ENCODE data around the gene ZIC2. TPM values are rescaled to one million over a fixed set of nuclear protein-coding genes. Genes with fewer than 3 reads are reported as not detected.

ZIC2 gene
- total RNA-seq, 1 donor from 2014 or later: not detected

GRCh38 chr13:99973163-99973807, 8.3 kb upstream of the ZIC2 start:
- intact Hi-C loops (cut with micrococcal nuclease): no loop called here

GRCh38 chr13:99973808-99974185, 7.8 kb upstream of the ZIC2 start:
- intact Hi-C loops (cut with micrococcal nuclease): loop anchor here (2.0 kb wide), 1 partner anchor 17 kb away; no protein-coding TSS in a partner anchor

DNA sequence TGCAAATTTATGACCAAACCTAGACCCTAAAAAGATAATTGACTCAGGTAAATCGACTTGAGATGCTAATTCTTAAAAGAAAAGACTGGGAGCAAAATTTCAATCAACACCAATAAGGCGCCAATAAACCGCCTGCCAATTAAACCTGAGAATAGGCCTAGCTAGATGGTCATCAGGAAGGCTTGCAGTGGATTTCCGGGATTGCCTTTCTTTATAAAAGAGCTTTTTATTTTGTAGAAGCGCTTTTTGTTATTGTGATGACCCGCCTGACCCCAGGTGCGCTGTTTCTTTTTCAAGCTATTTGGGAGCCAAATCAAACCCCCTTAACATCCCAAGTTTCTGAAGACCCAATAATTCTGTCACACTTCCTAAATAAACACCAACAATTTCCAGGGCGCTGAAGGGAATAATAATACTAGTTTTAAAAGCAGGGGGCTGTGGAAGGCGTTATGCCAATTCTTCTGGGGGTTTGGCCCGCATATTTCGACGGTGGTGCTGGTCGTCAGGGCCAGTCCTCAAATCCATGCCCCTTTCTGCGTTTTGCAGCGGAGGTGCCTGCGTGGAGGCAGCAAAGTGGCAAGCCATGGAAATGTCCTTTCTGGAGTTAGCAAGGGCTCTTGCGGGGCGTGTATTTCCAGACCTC, 7.2 kb upstream of the ZIC2 start:
- intact Hi-C loops (cut with micrococcal nuclease): loop anchor here (2.0 kb wide), 1 partner anchor 18 kb away; no protein-coding TSS in a partner anchor

- intact Hi-C loops (cut with micrococcal nuclease): loop anchor here (2.0 kb wide), 1 partner anchor 18 kb away; no protein-coding TSS in a partner anchor
Observed at GRCh38 chr13:99974939-99975561, 6.5 kb upstream of the ZIC2 start.

- intact Hi-C loops (cut with micrococcal nuclease): loop anchor here (2.0 kb wide), 1 partner anchor 19 kb away; no protein-coding TSS in a partner anchor
Observed at GRCh38 chr13:99975626-99976025, 6.0 kb upstream of the ZIC2 start.

- intact Hi-C loops (cut with micrococcal nuclease): no loop called here
Observed at GRCh38 chr13:99976575-99976974, 5.0 kb upstream of the ZIC2 start.

DNA sequence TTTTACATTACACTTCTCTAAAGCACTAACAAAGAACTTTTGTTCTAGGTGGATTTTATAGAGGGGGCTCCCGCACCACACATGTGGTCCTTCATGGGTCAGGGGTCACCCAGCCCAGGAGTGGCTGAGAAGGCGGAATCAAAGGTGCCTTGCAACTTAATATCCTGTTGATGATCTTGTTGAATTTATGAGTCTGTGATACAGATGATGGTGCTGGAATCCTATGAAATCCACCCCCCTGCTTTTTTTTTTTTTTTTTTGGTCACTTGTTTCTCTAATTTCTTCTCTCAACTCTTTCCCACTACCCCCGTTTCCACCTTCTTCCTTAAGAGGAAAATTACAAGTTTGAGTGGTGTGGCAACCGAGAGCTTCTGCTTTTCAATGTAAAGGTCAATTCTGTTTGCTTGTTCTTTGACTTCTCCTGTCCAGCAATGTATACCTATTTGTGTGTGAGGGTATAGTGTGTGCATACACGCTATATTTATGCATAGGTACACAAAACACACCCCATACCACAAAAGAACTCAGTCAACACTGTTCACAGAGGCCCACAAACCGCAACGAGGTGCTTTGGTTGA, 4.2 kb upstream of the ZIC2 start:
- intact Hi-C loops (cut with micrococcal nuclease): no loop called here

GRCh38 chr13:99977912-99978798, 3.4 kb upstream of the ZIC2 start:
- intact Hi-C loops (cut with micrococcal nuclease): no loop called here

GRCh38 chr13:99978799-99979452, 2.7 kb upstream of the ZIC2 start:
- intact Hi-C loops (cut with micrococcal nuclease): no loop called here

GRCh38 chr13:99979453-99980200, 2.0 kb upstream of the ZIC2 start:
- intact Hi-C loops (cut with micrococcal nuclease): loop anchor here (1.0 kb wide), 1 partner anchor 7 kb away; no protein-coding TSS in a partner anchor

DNA sequence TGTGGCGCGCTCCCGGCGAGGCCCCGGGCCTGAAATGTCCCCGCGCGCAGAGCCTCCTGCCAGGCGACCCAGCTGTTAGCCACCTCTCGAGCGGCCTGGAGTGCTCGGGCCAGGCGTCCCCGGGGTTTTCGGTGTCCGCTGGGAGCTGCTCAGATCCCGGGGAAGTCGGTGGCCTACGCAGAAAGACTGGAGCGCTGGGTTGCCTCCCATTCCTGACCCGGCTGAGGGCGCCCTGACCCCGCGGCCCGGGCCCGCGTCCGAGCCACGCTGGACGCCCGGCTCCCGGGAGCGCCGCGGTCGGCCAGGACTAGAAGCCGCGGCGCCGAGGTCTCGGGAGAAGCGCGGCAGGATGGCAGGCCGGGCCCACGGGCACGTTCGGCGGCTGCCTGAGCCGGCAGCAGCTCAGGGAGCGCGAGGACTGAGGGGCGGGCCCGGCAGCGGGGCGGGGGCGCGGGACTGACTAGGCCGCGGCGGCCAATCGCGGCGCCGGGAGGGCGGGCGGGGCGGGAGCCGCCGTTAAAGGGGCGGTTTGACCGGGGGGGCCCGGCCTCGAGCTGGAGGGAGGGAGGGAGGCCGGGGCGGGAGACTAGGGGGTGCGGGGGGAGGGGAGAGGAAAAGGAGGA, 1.3 kb upstream of the ZIC2 start:
- intact Hi-C loops (cut with micrococcal nuclease): loop anchor here (1.0 kb wide), 1 partner anchor 8 kb away; no protein-coding TSS in a partner anchor

DNA sequence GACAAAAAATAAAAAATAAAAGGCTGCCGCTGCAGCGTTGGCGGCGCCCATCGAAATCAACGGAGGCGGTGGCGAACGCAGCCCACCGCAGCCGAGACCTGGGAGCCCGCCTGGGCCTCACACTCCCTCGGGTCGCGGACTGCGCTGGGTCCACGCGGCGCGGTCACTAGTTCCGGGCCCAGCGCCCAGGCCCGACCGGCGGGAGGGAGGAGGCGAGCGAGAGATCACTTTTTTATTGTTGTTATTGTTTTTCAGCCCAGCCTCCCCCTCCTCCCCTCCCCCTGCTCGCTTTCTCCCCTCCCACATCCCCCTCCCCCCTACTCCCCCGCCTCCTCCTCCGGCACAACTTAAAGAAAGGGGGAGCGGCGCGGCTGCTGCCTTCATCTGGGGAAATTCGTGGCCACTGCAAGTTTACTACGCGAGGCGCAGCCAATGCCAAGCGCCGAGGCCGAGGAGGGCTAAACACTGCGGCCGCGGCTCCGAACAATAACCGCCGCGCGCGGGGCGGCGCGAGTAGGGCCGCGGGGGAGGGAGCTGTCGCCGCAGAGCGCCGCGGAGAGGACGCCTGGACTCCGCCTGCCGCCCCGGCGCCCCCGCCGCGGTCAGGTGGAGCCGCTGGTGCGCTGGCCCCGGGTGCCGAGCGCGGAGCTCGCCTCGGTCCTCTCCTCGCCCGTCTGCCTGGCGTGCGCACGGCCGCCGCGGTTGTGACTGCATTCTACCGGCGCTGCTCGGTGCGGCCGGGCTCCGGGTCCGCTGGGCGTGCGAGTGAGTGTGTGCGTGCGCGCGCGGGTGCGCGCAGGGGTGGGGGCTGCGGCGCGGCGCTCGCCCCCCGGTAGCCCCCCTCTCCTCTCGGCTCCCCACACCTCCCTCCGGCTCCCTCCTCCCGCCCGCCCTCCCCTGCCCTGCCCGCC, 505 bp upstream of the ZIC2 start:
- intact Hi-C loops (cut with micrococcal nuclease): loop anchor here (1.0 kb wide), 1 partner anchor 9 kb away; no protein-coding TSS in a partner anchor

GRCh38 chr13:99982036-99982730, 599 bp downstream of the ZIC2 start:
- intact Hi-C loops (cut with micrococcal nuclease): loop anchor here (2.0 kb wide), 2 partner anchors 13 to 15 kb away; no protein-coding TSS in a partner anchor

DNA sequence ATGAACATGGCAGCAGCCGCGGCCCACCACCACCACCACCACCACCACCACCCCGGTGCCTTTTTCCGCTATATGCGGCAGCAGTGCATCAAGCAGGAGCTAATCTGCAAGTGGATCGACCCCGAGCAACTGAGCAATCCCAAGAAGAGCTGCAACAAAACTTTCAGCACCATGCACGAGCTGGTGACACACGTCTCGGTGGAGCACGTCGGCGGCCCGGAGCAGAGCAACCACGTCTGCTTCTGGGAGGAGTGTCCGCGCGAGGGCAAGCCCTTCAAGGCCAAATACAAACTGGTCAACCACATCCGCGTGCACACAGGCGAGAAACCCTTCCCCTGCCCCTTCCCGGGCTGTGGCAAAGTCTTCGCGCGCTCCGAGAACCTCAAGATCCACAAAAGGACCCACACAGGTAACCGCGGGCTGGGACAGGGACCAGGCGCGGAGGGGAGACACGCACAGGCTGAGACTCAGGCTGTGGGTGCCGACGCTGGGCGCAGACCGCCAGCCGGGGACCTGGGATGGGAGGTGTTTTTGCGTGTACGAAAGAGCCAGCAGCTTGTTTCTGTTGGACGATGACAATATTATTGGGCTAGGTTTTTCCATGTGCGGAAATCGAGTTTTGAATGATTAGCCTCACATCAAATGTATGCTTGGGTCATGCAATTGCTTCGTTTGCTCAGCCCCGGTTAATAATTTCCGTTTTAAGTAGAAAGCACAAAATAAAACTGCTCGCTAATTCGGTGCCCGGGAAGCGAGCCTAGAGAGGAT, 1.3 kb downstream of the ZIC2 start:
- intact Hi-C loops (cut with micrococcal nuclease): loop anchor here (2.0 kb wide), 2 partner anchors 14 kb away; no protein-coding TSS in a partner anchor

DNA sequence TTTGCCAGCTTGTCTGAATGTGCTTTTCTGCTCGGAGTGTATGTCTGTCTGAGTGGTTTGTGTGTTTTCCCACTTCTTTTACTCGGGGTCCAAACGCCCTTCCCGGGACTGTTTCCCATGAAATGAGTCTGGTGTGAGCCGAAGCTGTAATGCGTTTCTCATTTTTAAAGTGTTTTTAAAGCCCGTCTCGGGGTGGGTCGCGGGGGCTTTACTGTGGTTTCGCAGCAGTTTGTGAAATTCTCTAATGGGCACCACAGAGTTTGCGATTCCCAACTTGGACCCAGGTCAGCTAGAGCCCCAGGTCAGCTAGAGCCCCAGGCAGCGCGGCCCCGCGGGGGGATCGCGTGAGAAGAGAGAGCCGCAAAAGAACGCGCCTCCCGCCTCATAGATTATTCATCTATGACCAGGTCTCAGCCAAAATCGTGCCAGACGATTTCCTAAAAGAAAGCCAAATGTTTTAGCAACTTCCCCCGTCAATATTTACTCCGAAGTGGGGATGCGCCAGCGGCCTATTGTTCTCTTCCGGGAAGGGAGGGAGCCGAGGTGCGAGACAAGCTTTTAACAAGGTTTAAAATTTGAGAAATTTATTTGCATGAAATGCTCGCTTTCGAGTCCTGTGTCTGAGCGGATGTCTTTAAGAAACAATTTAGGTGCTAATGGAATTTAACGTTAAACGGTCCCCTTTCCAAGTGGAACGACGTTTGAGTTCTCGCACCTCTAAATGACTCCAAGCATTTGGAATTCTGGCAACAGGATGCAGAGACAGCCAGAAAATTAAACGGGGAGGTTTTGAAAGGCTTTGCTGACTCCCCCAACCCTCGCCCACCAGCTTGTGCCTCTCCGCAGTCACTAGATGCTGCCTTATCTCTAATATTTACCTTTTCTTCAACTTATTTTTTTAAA, 2.2 kb downstream of the ZIC2 start:
- intact Hi-C loops (cut with micrococcal nuclease): loop anchor here (2.0 kb wide), 2 partner anchors 13 to 15 kb away; no protein-coding TSS in a partner anchor
